Stomach smooth muscle (tissue), 2 donors: Measurements from ENCODE around the gene ST8SIA2.
"Not testable (repeated sequence)": the region's sequence is repeated elsewhere in the genome, so short reads cannot be mapped to it uniquely, and the experiment has no call there.

Experiments
- H3K27ac ChIP-seq: one replicate; pipeline ENCODE4 v1.7.0; 2013; ENCODE audit warnings: mild to moderate bottlenecking, low read length, inconsistent platforms
- H3K27me3 ChIP-seq, 2 donors: one replicate each; pipeline ENCODE4 v1.7.0; 2013; ENCODE audit warnings: low read length in 2 of 2; ENCODE audit not compliant: insufficient read depth in 2 of 2, control insufficient read depth in 1 of 2
- H3K36me3 ChIP-seq, 2 donors: one replicate each; pipeline ENCODE4 v1.7.0; 2013; ENCODE audit warnings: low read length in 2 of 2; ENCODE audit not compliant: control insufficient read depth in 2 of 2, insufficient read depth in 2 of 2
- H3K4me1 ChIP-seq: one replicate; pipeline ENCODE4 v1.7.0; 2013; ENCODE audit warnings: low read length; ENCODE audit not compliant: control insufficient read depth, insufficient read depth
- H3K4me3 ChIP-seq, 2 donors: one replicate each; pipeline ENCODE4 v1.7.0; 2013; ENCODE audit warnings: low read length in 2 of 2
- H3K9ac ChIP-seq, 2 donors: one replicate each; pipeline ENCODE4 v1.7.0; 2013; ENCODE audit warnings: low read length in 2 of 2, mild to moderate bottlenecking in 1 of 2
- H3K9me3 ChIP-seq, 2 donors: one replicate each; pipeline ENCODE4 v1.7.0; 2013; ENCODE audit warnings: low read length in 2 of 2; ENCODE audit not compliant: control insufficient read depth in 2 of 2
- donor health status: healthy.
- donor health status: Pancreatic carcinoma.

Gene ST8SIA2

GRCh38 chr15:92462424-92463125 is 68.9 kb downstream of the ST8SIA2 start:
- no peaks in the 10 kb centered on the region for H3K36me3 ChIP-seq
- H3K27ac ChIP-seq, result no peak overlapping the region
- no peaks in the 10 kb centered on the region for H3K4me1 ChIP-seq
- H3K9me3 ChIP-seq, result no peaks in the 10 kb centered on the region
- peaks cover 0 to 2% of the 10 kb centered on the region in 2 donors for H3K27me3 ChIP-seq
- H3K9ac ChIP-seq, result no peak overlapping the region
- no peak overlapping the region for H3K4me3 ChIP-seq

DNA sequence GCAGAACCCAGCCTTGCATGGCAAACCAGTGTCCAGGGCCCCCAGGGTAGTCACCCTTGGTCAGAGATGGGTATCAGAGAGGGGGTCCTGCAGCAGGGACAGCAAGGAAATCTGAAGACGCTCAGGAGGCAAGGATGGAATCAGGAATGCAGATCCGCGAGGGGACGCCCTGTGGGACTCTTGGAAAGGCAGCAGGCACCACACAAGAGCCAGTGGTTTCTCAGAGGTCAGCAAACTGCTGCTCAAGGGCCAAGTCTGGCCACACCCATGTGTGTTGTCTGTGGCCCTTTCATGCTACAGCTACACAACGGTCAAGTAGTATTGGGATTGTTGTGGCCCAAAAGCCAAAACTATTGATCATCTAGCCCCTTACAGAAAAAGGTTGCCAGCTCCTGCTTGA is 69.7 kb downstream of the ST8SIA2 start:
- H3K9ac ChIP-seq, result no peak overlapping the region
- no peak overlapping the region for H3K4me3 ChIP-seq
- no peaks in the 10 kb centered on the region for H3K4me1 ChIP-seq
- H3K36me3 ChIP-seq, result no peaks in the 10 kb centered on the region
- no peaks in the 10 kb centered on the region for H3K9me3 ChIP-seq
- no peak overlapping the region for H3K27ac ChIP-seq
- peaks cover 0 to 2% of the 10 kb centered on the region in 2 donors for H3K27me3 ChIP-seq

DNA sequence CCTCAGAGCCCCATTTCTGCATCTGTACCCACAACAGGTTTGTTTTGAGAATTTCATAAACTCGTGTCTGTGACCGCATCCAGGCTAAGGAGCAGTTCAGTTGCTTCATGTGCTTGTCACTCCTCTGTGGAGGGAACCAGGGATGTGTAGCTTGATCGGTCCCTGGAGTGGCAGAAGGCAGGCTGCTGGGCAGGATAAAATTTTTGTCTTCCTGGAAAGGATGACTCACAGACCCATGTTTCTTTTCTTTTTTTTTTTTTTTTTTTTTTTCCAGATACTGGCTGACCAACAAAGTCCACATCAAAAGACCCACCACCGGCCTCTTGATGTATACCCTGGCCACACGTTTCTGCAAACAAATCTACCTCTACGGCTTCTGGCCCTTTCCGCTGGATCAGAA is 70.1 kb downstream of the ST8SIA2 start:
- no peaks in the 10 kb centered on the region for H3K36me3 ChIP-seq
- H3K27ac ChIP-seq, result no peak overlapping the region
- H3K27me3 ChIP-seq, result peaks cover 0 to 2% of the 10 kb centered on the region in 2 donors
- no peak overlapping the region for H3K9ac ChIP-seq
- no peaks in the 10 kb centered on the region for H3K9me3 ChIP-seq
- no peaks in the 10 kb centered on the region for H3K4me1 ChIP-seq
- no peak overlapping the region for H3K4me3 ChIP-seq

DNA sequence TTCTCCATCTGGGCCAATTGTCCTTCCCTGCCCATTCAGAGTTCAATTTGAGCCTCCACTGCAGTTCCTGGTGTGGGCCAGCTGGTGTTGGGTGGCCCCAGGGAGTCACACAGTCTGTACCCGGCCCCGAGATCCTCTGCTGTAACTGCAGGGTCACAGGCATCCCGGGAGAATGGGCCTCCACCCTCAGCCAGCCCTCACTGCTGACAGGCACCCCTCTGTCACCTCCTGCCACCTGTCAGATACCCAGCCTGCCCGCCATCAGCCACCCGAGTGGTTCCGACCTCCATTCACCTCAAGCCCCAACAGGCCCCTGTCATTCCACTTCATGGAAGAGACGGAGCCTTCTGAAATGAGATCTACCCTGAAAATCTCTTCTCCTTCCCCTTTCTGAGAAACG is 73.2 kb downstream of the ST8SIA2 start:
- no peak overlapping the region for H3K9ac ChIP-seq
- H3K27ac ChIP-seq, result no peak overlapping the region
- H3K4me3 ChIP-seq, result no peak overlapping the region
- no peaks in the 10 kb centered on the region for H3K9me3 ChIP-seq
- no peaks in the 10 kb centered on the region for H3K4me1 ChIP-seq
- H3K36me3 ChIP-seq, result no peaks in the 10 kb centered on the region
- no peaks in the 10 kb centered on the region for H3K27me3 ChIP-seq

- no peaks in the 10 kb centered on the region for H3K36me3 ChIP-seq
Observed at GRCh38 chr15:92467245-92467644, 73.6 kb downstream of the ST8SIA2 start.

GRCh38 chr15:92468991-92469390 is 75.3 kb downstream of the ST8SIA2 start:
- Histone ChIP-seq H3K36me3 (no peaks in the 10 kb centered on the region), H3K9ac (no peak overlapping the region), H3K4me1 (no peaks in the 10 kb centered on the region), H3K4me3 (no peak overlapping the region), H3K27ac (no peak overlapping the region), H3K27me3 (peaks cover 0 to 2% of the 10 kb centered on the region in 2 donors), H3K9me3 (no peaks in the 10 kb centered on the region)

More at GRCh38 chr15:92467245-92467644, 73.6 kb downstream of the ST8SIA2 start:
- Histone ChIP-seq H3K4me1 (no peaks in the 10 kb centered on the region), H3K4me3 (no peak overlapping the region), H3K27me3 (no peaks in the 10 kb centered on the region), H3K27ac (no peak overlapping the region), H3K9ac (no peak overlapping the region), H3K9me3 (no peaks in the 10 kb centered on the region)

- Histone ChIP-seq H3K36me3 (no peaks in the 10 kb centered on the region), H3K27ac (no peak overlapping the region), H3K9ac (no peak overlapping the region), H3K4me1 (no peaks in the 10 kb centered on the region), H3K27me3 (peaks cover 0 to 2% of the 10 kb centered on the region in 2 donors), H3K4me3 (no peak overlapping the region), H3K9me3 (peaks cover 0 to 3% of the 10 kb centered on the region in 2 donors)
Observed at GRCh38 chr15:92471288-92471687, 77.6 kb downstream of the ST8SIA2 start.

- Histone ChIP-seq H3K27me3 (peaks cover 0 to 2% of the 10 kb centered on the region in 2 donors), H3K9ac (no peak overlapping the region), H3K4me1 (no peaks in the 10 kb centered on the region), H3K4me3 (no peak overlapping the region), H3K27ac (no peak overlapping the region), H3K9me3 (peaks cover 0 to 3% of the 10 kb centered on the region in 2 donors), H3K36me3 (no peaks in the 10 kb centered on the region)
Observed at GRCh38 chr15:92473756-92474155, 80.1 kb downstream of the ST8SIA2 start.

- not testable (repeated sequence) for H3K27ac ChIP-seq, H3K4me1 ChIP-seq, H3K9ac ChIP-seq, H3K9me3 ChIP-seq, H3K36me3 ChIP-seq, H3K27me3 ChIP-seq, H3K4me3 ChIP-seq
Observed at GRCh38 chr15:92479730-92480129, 86.0 kb downstream of the ST8SIA2 start.

DNA sequence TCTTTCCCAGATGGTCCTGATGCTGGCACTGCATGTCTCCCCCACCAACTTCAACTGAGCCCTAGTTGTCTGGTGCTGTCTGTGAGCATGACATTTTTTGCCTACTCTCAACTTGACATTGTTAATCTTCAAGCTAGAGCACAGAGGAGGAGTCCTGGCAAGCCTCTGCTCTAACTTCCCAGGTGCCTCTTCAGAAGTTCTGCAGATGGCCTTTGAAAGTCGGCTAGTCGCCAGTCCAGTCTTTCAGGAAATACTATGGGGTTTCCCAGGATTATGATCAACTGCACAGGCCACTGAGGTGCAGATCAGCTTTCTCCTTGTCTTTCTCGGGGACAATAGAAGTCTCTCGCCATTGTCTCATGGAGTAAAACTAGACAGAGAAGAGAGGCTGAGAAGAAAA is 86.7 kb downstream of the ST8SIA2 start:
- no peaks in the 10 kb centered on the region for H3K36me3 ChIP-seq
- no peaks in the 10 kb centered on the region for H3K27me3 ChIP-seq
- no peaks in the 10 kb centered on the region for H3K4me1 ChIP-seq
- H3K27ac ChIP-seq, result no peak overlapping the region
- no peak overlapping the region for H3K4me3 ChIP-seq
- H3K9ac ChIP-seq, result no peak overlapping the region
- H3K9me3 ChIP-seq, result peaks cover 0 to 3% of the 10 kb centered on the region in 2 donors

DNA sequence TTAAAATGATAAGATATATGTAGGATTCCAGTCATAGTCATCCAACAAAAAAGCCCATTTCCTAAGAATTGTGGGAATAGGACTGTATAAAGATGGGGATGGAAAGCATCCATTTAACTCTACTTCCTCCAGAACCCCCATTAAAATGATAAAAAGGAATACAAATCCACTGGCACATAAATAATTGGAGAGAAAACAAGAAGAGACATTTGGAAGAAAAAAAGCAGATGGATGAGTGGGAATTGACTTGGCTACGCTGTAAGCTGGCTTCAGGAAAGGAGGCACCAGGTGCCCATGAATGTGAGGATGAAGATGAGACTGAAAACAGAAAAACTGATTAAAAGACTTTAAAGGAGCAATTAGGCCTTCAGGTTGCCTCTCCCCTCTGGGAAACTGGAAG is 91.8 kb downstream of the ST8SIA2 start:
- no peaks in the 10 kb centered on the region for H3K4me1 ChIP-seq
- H3K36me3 ChIP-seq, result no peaks in the 10 kb centered on the region

More for the DNA sequence above, 91.8 kb downstream of the ST8SIA2 start:
- no peak overlapping the region for H3K27ac ChIP-seq
- H3K27me3 ChIP-seq, result no peaks in the 10 kb centered on the region
- no peak overlapping the region for H3K9ac ChIP-seq
- H3K4me3 ChIP-seq, result no peak overlapping the region
- peaks cover 0 to 5% of the 10 kb centered on the region in 2 donors for H3K9me3 ChIP-seq
